HG02623 (cell line): ENCODE data around the gene TRAF3.

Experiments used
- ATAC-seq: cut with Tn5 transposase; IDR thresholded peaks from one replicate; pipeline ENCODE4 v1.9.1; 2021; ENCODE audit warnings: moderate library complexity; ENCODE audit not compliant: unreplicated experiment

Gene TRAF3

GRCh38 chr14:102949062-102949800 lies 172.0 kb downstream of the TRAF3 start:
- ATAC-seq = peak; percentile 45

GRCh38 chr14:102949801-102950451 lies 172.7 kb downstream of the TRAF3 start:
- no peak for ATAC-seq

GRCh38 chr14:102951034-102951433 lies 173.8 kb downstream of the TRAF3 start:
- no peak for ATAC-seq

- no peak for ATAC-seq
These were observed 174.6 kb downstream of the TRAF3 start for GRCh38 chr14:102951799-102952198.

GRCh38 chr14:102952276-102952675 lies 175.0 kb downstream of the TRAF3 start:
- ATAC-seq = no peak

- ATAC-seq = no peak
These were observed 175.9 kb downstream of the TRAF3 start for GRCh38 chr14:102953100-102953499.

GRCh38 chr14:102954081-102954789 lies 177.0 kb downstream of the TRAF3 start:
- ATAC-seq = no peak

GRCh38 chr14:102955636-102956408 lies 178.6 kb downstream of the TRAF3 start:
- ATAC-seq = no peak

- no peak for ATAC-seq
These were observed 180.0 kb downstream of the TRAF3 start for GRCh38 chr14:102957222-102957621.

- no peak for ATAC-seq
These were observed 181.2 kb downstream of the TRAF3 start for GRCh38 chr14:102958461-102958860.
